ENCODE measurements around the gene TRPC4AP.
"Not testable (repeated sequence)": the region's sequence is repeated elsewhere in the genome, so short reads cannot be mapped to it uniquely, and the experiment has no call there.

DNA sequence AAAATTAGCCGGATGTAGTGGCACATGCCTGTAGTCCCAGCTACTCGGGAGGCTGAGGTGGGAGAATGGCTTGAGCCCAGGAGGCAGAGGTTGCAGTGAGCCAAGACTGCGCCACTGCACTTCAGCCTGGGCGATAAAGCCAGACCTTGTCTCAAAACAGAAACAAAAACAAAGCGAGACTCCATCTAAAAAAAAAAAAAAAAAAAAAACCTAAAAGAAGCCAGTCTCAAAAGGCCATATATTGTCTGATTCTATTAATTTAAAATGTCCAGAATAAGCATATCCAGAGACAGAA lies 12.3 kb downstream of the TRPC4AP start:
- TF ChIP-seq POLR2A (IDR thresholded peaks at IDR 0.05), result not testable (repeated sequence)
- TF ChIP-seq, protein P1, sequence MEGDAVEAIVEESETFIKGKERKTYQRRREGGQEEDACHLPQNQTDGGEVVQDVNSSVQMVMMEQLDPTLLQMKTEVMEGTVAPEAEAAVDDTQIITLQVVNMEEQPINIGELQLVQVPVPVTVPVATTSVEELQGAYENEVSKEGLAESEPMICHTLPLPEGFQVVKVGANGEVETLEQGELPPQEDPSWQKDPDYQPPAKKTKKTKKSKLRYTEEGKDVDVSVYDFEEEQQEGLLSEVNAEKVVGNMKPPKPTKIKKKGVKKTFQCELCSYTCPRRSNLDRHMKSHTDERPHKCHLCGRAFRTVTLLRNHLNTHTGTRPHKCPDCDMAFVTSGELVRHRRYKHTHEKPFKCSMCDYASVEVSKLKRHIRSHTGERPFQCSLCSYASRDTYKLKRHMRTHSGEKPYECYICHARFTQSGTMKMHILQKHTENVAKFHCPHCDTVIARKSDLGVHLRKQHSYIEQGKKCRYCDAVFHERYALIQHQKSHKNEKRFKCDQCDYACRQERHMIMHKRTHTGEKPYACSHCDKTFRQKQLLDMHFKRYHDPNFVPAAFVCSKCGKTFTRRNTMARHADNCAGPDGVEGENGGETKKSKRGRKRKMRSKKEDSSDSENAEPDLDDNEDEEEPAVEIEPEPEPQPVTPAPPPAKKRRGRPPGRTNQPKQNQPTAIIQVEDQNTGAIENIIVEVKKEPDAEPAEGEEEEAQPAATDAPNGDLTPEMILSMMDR (IDR thresholded peaks at IDR 0.05), result not testable (repeated sequence)
